HepG2 (cell line): ENCODE measurements around the gene NFIL3. TPM values are rescaled to one million over a fixed set of nuclear protein-coding genes. Genes with fewer than 3 reads are reported as not detected.

ENCODE experiments used
- FOXK1 ChIP-seq: sonication (generic); formaldehyde crosslinking; IDR thresholded peaks from 2 replicates; pipeline ENCODE4 v1.4.0; 2020; ENCODE audit warnings: low read depth, missing genetic modification reagents, borderline replicate concordance
- JUN ChIP-seq: sonication (generic); formaldehyde crosslinking; IDR thresholded peaks from 2 replicates; pipeline ENCODE4 v1.4.0; 2020; ENCODE audit warnings: mild to moderate bottlenecking, missing genetic modification reagents
- PHB2 ChIP-seq: fragments of 450-650 bp; IDR thresholded peaks from 2 replicates; pipeline ENCODE4 v1.6.1; 2018; ENCODE audit not compliant: partially characterized antibody
- PHF21A ChIP-seq: sonication (generic); formaldehyde crosslinking; IDR thresholded peaks from 2 replicates; pipeline ENCODE4 v1.5.0; 2020; ENCODE audit warnings: mild to moderate bottlenecking, missing genetic modification reagents
- RBFOX2 ChIP-seq: fragments of 200-400 bp; formaldehyde crosslinking; IDR thresholded peaks from 2 replicates; pipeline ENCODE4 v1.6.1; 2017; ENCODE audit warnings: low read depth, mild to moderate bottlenecking, low read length
- XBP1 ChIP-seq: sonication (generic); formaldehyde crosslinking; IDR thresholded peaks from 2 replicates; pipeline ENCODE4 v1.5.0; 2020; ENCODE audit warnings: missing genetic modification reagents
- ZNF773 ChIP-seq: sonication (generic); formaldehyde crosslinking; IDR thresholded peaks from 2 replicates; pipeline ENCODE4 v1.4.0; 2020; ENCODE audit warnings: missing genetic modification reagents, borderline replicate concordance
- ZSCAN31 ChIP-seq: sonication (generic); formaldehyde crosslinking; IDR thresholded peaks from 2 replicates; pipeline ENCODE4 v1.5.0; 2020; ENCODE audit warnings: low read depth, mild to moderate bottlenecking, missing genetic modification reagents
- polyA plus RNA-seq, 8 experiments: library from polyadenylated mRNA; depleted of rRNA in 3 of 8; stranded (reverse) in 7 of 8; unstranded in 1 of 8; fragments of >200 nt; fragmentation: Illumina TruSeq in 4 of 8; extraction: Trizol in 4 of 8; gene quantifications; 2 replicates each; pipeline versions ENCODE4 v1.2.1 to v1.2.3, GENCODE V29; 2011 to 2016; ENCODE audit warnings: low read depth in 4 of 8, missing spikeins in 1 of 8, mixed read lengths in 1 of 8; ENCODE audit not compliant: insufficient read depth in 1 of 8
- total RNA-seq, 5 experiments: library from RNA; depleted of rRNA; stranded (reverse); fragments of >200 nt; fragmentation: Illumina TruSeq; extraction: Trizol; gene quantifications; 2 replicates each; pipeline ENCODE4 v1.2.3, GENCODE V29; 2016; ENCODE audit warnings: low read depth in 1 of 5
- TF ChIP-seq, protein P1 (sequence below): sonication (generic); formaldehyde crosslinking; IDR thresholded peaks from 2 replicates; pipeline ENCODE4 v1.5.0; 2020; ENCODE audit warnings: mild to moderate bottlenecking, missing genetic modification reagents
- TF ChIP-seq, protein P2 (sequence below): sonication (generic); formaldehyde crosslinking; IDR thresholded peaks from 2 replicates; pipeline ENCODE4 v1.9.0; 2021; ENCODE audit warnings: missing genetic modification reagents, borderline replicate concordance
- TF ChIP-seq, protein P3 (sequence below): sonication (generic); formaldehyde crosslinking; IDR thresholded peaks from 2 replicates; pipeline ENCODE4 v1.4.0; 2020; ENCODE audit warnings: missing genetic modification reagents
- TF ChIP-seq, protein P4 (sequence below): sonication (generic); formaldehyde crosslinking; IDR thresholded peaks from 2 replicates; pipeline ENCODE4 v1.4.0; 2020; ENCODE audit warnings: missing genetic modification reagents, low read depth, mild to moderate bottlenecking, borderline replicate concordance
- TF ChIP-seq, protein P5 (sequence below): IDR thresholded peaks from 2 replicates; pipeline ENCODE4 v1.6.1; 2016; ENCODE audit warnings: mild to moderate bottlenecking, missing biosample characterization, missing genetic modification reagents

NFIL3 gene
- total and polyA plus RNA-seq, 2 of the 13 experiments (the other 11 are each of a cell fraction or from before 2014, with no cell fraction given), result 46.6 to 54.2 TPM

DNA sequence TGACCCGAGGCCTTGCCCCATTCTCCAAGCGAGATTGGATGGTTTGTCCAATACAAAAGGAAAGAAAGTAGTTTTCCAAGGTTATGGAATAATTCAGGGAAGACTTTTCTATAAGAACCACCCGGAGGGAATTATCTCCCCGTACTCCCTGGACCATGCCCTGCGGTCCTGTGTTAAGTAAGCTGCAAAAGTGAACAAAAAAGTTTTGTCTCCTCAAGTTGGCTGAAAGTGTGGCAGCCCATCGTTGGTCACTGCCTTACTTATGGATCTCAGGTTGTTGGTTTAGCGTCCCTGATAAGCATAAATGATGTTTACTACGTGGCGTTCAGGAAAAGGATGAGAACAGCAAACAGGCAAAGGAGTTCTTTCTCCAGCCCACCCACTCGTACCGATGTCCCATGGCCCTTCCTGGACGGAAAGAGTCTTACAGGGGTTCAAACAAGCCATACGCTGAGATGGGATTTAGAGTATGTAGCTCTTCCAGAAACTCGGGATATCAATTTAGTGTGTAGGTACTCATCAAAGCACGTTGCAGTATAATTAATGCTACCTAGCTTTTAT lies 61.5 kb downstream of the NFIL3 start (continued):
- TF ChIP-seq, protein P1, sequence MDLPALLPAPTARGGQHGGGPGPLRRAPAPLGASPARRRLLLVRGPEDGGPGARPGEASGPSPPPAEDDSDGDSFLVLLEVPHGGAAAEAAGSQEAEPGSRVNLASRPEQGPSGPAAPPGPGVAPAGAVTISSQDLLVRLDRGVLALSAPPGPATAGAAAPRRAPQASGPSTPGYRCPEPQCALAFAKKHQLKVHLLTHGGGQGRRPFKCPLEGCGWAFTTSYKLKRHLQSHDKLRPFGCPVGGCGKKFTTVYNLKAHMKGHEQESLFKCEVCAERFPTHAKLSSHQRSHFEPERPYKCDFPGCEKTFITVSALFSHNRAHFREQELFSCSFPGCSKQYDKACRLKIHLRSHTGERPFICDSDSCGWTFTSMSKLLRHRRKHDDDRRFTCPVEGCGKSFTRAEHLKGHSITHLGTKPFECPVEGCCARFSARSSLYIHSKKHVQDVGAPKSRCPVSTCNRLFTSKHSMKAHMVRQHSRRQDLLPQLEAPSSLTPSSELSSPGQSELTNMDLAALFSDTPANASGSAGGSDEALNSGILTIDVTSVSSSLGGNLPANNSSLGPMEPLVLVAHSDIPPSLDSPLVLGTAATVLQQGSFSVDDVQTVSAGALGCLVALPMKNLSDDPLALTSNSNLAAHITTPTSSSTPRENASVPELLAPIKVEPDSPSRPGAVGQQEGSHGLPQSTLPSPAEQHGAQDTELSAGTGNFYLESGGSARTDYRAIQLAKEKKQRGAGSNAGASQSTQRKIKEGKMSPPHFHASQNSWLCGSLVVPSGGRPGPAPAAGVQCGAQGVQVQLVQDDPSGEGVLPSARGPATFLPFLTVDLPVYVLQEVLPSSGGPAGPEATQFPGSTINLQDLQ (CRISPR knock-in tag), result 0 out of 2 replicates have a peak, but pooled peaks have one; percentile 14
- TF ChIP-seq ZNF773 (CRISPR knock-in tag) (no peak), PHB2 (no peak), RBFOX2 (no peak), JUN (no peak), XBP1 (CRISPR knock-in tag) (no peak), FOXK1 (CRISPR knock-in tag) (no peak), PHF21A (CRISPR knock-in tag) (0 out of 2 replicates have a peak, but pooled peaks have one; percentile 19), ZSCAN31 (CRISPR knock-in tag) (0 out of 2 replicates have a peak, but pooled peaks have one; percentile 3)
- TF ChIP-seq, protein P2, sequence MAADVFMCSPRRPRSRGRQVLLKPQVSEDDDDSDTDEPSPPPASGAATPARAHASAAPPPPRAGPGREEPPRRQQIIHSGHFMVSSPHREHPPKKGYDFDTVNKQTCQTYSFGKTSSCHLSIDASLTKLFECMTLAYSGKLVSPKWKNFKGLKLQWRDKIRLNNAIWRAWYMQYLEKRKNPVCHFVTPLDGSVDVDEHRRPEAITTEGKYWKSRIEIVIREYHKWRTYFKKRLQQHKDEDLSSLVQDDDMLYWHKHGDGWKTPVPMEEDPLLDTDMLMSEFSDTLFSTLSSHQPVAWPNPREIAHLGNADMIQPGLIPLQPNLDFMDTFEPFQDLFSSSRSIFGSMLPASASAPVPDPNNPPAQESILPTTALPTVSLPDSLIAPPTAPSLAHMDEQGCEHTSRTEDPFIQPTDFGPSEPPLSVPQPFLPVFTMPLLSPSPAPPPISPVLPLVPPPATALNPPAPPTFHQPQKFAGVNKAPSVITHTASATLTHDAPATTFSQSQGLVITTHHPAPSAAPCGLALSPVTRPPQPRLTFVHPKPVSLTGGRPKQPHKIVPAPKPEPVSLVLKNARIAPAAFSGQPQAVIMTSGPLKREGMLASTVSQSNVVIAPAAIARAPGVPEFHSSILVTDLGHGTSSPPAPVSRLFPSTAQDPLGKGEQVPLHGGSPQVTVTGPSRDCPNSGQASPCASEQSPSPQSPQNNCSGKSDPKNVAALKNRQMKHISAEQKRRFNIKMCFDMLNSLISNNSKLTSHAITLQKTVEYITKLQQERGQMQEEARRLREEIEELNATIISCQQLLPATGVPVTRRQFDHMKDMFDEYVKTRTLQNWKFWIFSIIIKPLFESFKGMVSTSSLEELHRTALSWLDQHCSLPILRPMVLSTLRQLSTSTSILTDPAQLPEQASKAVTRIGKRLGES (CRISPR knock-in tag), result no peak
- TF ChIP-seq, protein P3, sequence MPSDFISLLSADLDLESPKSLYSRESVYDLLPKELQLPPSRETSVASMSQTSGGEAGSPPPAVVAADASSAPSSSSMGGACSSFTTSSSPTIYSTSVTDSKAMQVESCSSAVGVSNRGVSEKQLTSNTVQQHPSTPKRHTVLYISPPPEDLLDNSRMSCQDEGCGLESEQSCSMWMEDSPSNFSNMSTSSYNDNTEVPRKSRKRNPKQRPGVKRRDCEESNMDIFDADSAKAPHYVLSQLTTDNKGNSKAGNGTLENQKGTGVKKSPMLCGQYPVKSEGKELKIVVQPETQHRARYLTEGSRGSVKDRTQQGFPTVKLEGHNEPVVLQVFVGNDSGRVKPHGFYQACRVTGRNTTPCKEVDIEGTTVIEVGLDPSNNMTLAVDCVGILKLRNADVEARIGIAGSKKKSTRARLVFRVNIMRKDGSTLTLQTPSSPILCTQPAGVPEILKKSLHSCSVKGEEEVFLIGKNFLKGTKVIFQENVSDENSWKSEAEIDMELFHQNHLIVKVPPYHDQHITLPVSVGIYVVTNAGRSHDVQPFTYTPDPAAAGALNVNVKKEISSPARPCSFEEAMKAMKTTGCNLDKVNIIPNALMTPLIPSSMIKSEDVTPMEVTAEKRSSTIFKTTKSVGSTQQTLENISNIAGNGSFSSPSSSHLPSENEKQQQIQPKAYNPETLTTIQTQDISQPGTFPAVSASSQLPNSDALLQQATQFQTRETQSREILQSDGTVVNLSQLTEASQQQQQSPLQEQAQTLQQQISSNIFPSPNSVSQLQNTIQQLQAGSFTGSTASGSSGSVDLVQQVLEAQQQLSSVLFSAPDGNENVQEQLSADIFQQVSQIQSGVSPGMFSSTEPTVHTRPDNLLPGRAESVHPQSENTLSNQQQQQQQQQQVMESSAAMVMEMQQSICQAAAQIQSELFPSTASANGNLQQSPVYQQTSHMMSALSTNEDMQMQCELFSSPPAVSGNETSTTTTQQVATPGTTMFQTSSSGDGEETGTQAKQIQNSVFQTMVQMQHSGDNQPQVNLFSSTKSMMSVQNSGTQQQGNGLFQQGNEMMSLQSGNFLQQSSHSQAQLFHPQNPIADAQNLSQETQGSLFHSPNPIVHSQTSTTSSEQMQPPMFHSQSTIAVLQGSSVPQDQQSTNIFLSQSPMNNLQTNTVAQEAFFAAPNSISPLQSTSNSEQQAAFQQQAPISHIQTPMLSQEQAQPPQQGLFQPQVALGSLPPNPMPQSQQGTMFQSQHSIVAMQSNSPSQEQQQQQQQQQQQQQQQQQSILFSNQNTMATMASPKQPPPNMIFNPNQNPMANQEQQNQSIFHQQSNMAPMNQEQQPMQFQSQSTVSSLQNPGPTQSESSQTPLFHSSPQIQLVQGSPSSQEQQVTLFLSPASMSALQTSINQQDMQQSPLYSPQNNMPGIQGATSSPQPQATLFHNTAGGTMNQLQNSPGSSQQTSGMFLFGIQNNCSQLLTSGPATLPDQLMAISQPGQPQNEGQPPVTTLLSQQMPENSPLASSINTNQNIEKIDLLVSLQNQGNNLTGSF (CRISPR knock-in tag), result no peak
- TF ChIP-seq, protein P4, sequence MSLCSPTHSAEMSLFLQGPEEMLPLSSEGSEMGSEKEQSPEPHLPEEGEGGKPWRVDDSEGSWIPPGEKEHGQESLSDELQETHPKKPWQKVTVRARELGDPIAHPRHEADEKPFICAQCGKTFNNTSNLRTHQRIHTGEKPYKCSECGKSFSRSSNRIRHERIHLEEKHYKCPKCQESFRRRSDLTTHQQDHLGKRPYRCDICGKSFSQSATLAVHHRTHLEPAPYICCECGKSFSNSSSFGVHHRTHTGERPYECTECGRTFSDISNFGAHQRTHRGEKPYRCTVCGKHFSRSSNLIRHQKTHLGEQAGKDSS (CRISPR knock-in tag), result no peak
- TF ChIP-seq, protein P5, sequence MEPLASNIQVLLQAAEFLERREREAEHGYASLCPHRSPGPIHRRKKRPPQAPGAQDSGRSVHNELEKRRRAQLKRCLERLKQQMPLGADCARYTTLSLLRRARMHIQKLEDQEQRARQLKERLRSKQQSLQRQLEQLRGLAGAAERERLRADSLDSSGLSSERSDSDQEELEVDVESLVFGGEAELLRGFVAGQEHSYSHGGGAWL (CRISPR knock-in tag), result no peak
